Liver (tissue), 3 donors: Measurements from ENCODE around the gene IFT27.

ENCODE experiments used
- ATF3 ChIP-seq: IDR thresholded peaks from 2 replicates; pipeline ENCODE4 v1.6.1; 2016; ENCODE audit warnings: antibody characterized with exemption
- CTCF ChIP-seq: fragments of 150-350 bp; IDR thresholded peaks from 2 replicates; pipeline ENCODE4 v1.5.1; 2017; ENCODE audit warnings: improper control_type of control experiment, low read depth, low read length; ENCODE audit not compliant: missing input control
- EGR1 ChIP-seq, 2 donors: IDR thresholded peaks; 2 replicates each; pipeline ENCODE4 v1.6.1; 2016 to 2018; ENCODE audit warnings: antibody characterized with exemption in 2 of 2, low read depth in 2 of 2
- FOXA2 ChIP-seq: IDR thresholded peaks from 2 replicates; pipeline ENCODE4 v1.6.1; 2016; ENCODE audit warnings: antibody characterized with exemption
- GABPA ChIP-seq, 2 donors: IDR thresholded peaks in 1 of 2; conservative IDR thresholded peaks in 1 of 2; 2 replicates each; pipeline ENCODE4 v1.6.1; 2016; ENCODE audit warnings: antibody characterized with exemption in 2 of 2, mild to moderate bottlenecking in 1 of 2, moderate library complexity in 1 of 2
- HNF4G ChIP-seq: IDR thresholded peaks from 2 replicates; pipeline ENCODE4 v1.6.1; 2016; ENCODE audit warnings: antibody characterized with exemption
- MAX ChIP-seq: IDR thresholded peaks from 2 replicates; pipeline ENCODE4 v1.6.1; 2016; ENCODE audit warnings: antibody characterized with exemption
- NR2F2 ChIP-seq: IDR thresholded peaks from 2 replicates; pipeline ENCODE4 v1.6.1; 2016; ENCODE audit warnings: antibody characterized with exemption
- RAD21 ChIP-seq, 2 donors: IDR thresholded peaks; 2 replicates each; pipeline ENCODE4 v1.6.1; 2016; ENCODE audit warnings: antibody characterized with exemption in 2 of 2, mild to moderate bottlenecking in 2 of 2
- REST ChIP-seq: IDR thresholded peaks from 2 replicates; pipeline ENCODE4 v1.6.1; 2016; ENCODE audit warnings: antibody characterized with exemption, mild to moderate bottlenecking
- SP1 ChIP-seq: IDR thresholded peaks from 2 replicates; pipeline ENCODE4 v1.6.1; 2018; ENCODE audit warnings: antibody characterized with exemption, mild to moderate bottlenecking
- TAF1 ChIP-seq: conservative IDR thresholded peaks from 2 replicates; pipeline ENCODE4 v1.6.1; 2016; ENCODE audit warnings: antibody characterized with exemption, mild to moderate bottlenecking
- YY1 ChIP-seq: IDR thresholded peaks from 2 replicates; pipeline ENCODE4 v1.6.1; 2016; ENCODE audit warnings: antibody characterized with exemption, mild to moderate bottlenecking
- ZBTB33 ChIP-seq: IDR thresholded peaks from 2 replicates; pipeline ENCODE4 v1.6.1; 2016; ENCODE audit warnings: antibody characterized with exemption
- donor health status: healthy.
- donor health status: healthy.

GRCh38 chr22:36737776-36738175 is 38.1 kb downstream of the IFT27 start:
- TF ChIP-seq TAF1 (no peak), CTCF (no peak), GABPA (IDR thresholded peaks at IDR 0.05 in 1 of 2, conservative IDR thresholded peaks at IDR 0.05 in 1 of 2) (no peak), ATF3 (no peak), EGR1 (IDR thresholded peaks at IDR 0.05; ENCODE audit: low read depth in 2 of 2) (no peak), MAX (no peak), SP1 (no peak), RAD21 (IDR thresholded peaks at IDR 0.05) (no peak), HNF4G (no peak), YY1 (no peak), NR2F2 (no peak), ZBTB33 (no peak), REST (no peak), FOXA2 (no peak)
